Endodermal cell (in vitro differentiated cells): ENCODE measurements around the gene ZNF385A. TPM values are rescaled to one million over a fixed set of nuclear protein-coding genes. Genes with fewer than 3 reads are reported as not detected.

Experiments used
- DNase-seq: peaks from one replicate; pipeline ENCODE4 v3.0.0-alpha.2; 2017
- H3K27ac ChIP-seq: 2 replicates; pipeline ENCODE4 v1.5.1; 2013; ENCODE audit warnings: mild to moderate bottlenecking, low read depth, low read length, moderate library complexity
- H3K27me3 ChIP-seq: 2 replicates; pipeline ENCODE4 v1.6.1; 2013; ENCODE audit warnings: mild to moderate bottlenecking, low read length, moderate library complexity; ENCODE audit not compliant: insufficient read depth, control insufficient read depth, poor library complexity, severe bottlenecking
- H3K36me3 ChIP-seq: 2 replicates; pipeline ENCODE4 v1.7.0; 2013; ENCODE audit warnings: mild to moderate bottlenecking, low read length, moderate library complexity; ENCODE audit not compliant: control insufficient read depth, insufficient read depth
- H3K4me1 ChIP-seq: one replicate; pipeline ENCODE4 v1.7.0; 2013; ENCODE audit warnings: low read length; ENCODE audit not compliant: control insufficient read depth, insufficient read depth
- H3K4me3 ChIP-seq: 2 replicates; pipeline ENCODE4 v1.5.1; 2013; ENCODE audit warnings: mild to moderate bottlenecking, low read length, moderate library complexity
- H3K9ac ChIP-seq: 2 replicates; pipeline ENCODE4 v1.6.1; 2013; ENCODE audit warnings: mild to moderate bottlenecking, low read length, moderate library complexity; ENCODE audit not compliant: poor library complexity, severe bottlenecking; ENCODE audit errors: extremely low read depth
- H3K9me3 ChIP-seq: 2 replicates; pipeline ENCODE4 v1.6.1; 2013; ENCODE audit warnings: mild to moderate bottlenecking, low read length, moderate library complexity; ENCODE audit not compliant: control insufficient read depth
- H3K27ac Mint-ChIP-seq: 2 replicates; pipeline ENCODE4 v1.8.0; 2020; ENCODE audit warnings: mixed read lengths
- H3K27me3 Mint-ChIP-seq: 2 replicates; pipeline ENCODE4 v1.8.0; 2021; ENCODE audit warnings: mild to moderate bottlenecking, mixed read lengths; ENCODE audit not compliant: insufficient read depth
- H3K36me3 Mint-ChIP-seq: 2 replicates; pipeline ENCODE4 v1.8.0; 2020; ENCODE audit warnings: low read depth, mixed read lengths
- H3K4me1 Mint-ChIP-seq: 2 replicates; pipeline ENCODE4 v1.8.0; 2020; ENCODE audit warnings: mixed read lengths
- H3K4me3 Mint-ChIP-seq: 2 replicates; pipeline ENCODE4 v1.8.0; 2020; ENCODE audit warnings: mild to moderate bottlenecking, moderate library complexity, mixed read lengths
- H3K9me3 Mint-ChIP-seq: 2 replicates; pipeline ENCODE4 v1.8.0; 2020; ENCODE audit warnings: mild to moderate bottlenecking, mixed read lengths
- CTCF ChIP-seq: fragments of 200-600 bp; sonication (generic); conservative IDR thresholded peaks from 2 replicates; pipeline ENCODE4 v1.5.0; 2021; ENCODE audit warnings: antibody characterized with exemption, mild to moderate bottlenecking
- WGBS, 2 experiments: methylation state at CpG; one replicate each; pipeline versions ENCODE4 v1.1.5 to v1.1.7; 2013; ENCODE audit warnings: missing lambda C conversion rate in 2 of 2, mixed read lengths in 1 of 2; ENCODE audit not compliant: insufficient coverage in 1 of 2, insufficient read length in 1 of 2; 5-methylcytosine and 5-hydroxymethylcytosine counted together
- total RNA-seq, 2 donors: library from RNA; stranded (reverse); fragmentation: NEBNext Ultra II Directional in 1 of 2; extraction: Animal tissue kit (Norgen Biotek cat#: 25700) in 1 of 2; gene quantifications; 2 replicates in 1 of 2; 3 replicates in 1 of 2; pipeline ENCODE4 v1.2.1, GENCODE V29; 2021

ZNF385A gene
- total RNA-seq, 2 donors from 2014 or later = 10.5 to 16.3 TPM

GRCh38 chr12:54390176-54390667, 5.7 kb upstream of the ZNF385A start:
- no peak overlapping the region for H3K9ac ChIP-seq
- 33% methylated on average over 1 of the region's 7 CpGs; no CpG with 5 or more reads in 1 of the 2 experiments for WGBS, 2 experiments
- H3K4me1 Mint-ChIP-seq = peaks cover 54% of the 10 kb centered on the region

GRCh38 chr12:54389607-54390175, 5.2 kb upstream of the ZNF385A start:
- TF ChIP-seq CTCF = no peak
- Mint-ChIP-seq H3K9me3 (no peaks in the 10 kb centered on the region), H3K4me3 (peak overlapping the region; percentile 72), H3K27me3 (peaks cover 18% of the 10 kb centered on the region), H3K36me3 (peaks cover 15% of the 10 kb centered on the region), H3K27ac (peak overlapping the region; percentile 26), H3K4me1 (peaks cover 59% of the 10 kb centered on the region)
- no peaks in the 10 kb centered on the region for H3K9me3 ChIP-seq
- no peak for DNase-seq
- H3K4me1 ChIP-seq = peaks cover 22% of the 10 kb centered on the region
- no peak overlapping the region for H3K9ac ChIP-seq
- peaks cover 13% of the 10 kb centered on the region for H3K36me3 ChIP-seq
- peak overlapping the region; percentile 83 for H3K4me3 ChIP-seq
- no peak overlapping the region for H3K27ac ChIP-seq
- H3K27me3 ChIP-seq = no peaks in the 10 kb centered on the region
- 86 to 93% methylated on average over 3 to 5 of the region's 5 CpGs for WGBS, 2 experiments

More at GRCh38 chr12:54390176-54390667, 5.7 kb upstream of the ZNF385A start:
- Mint-ChIP-seq H3K36me3 (peaks cover 20% of the 10 kb centered on the region), H3K27me3 (peaks cover 18% of the 10 kb centered on the region), H3K4me3 (peak overlapping the region; percentile 72), H3K9me3 (no peaks in the 10 kb centered on the region), H3K27ac (no peak overlapping the region)
- no peaks in the 10 kb centered on the region for H3K27me3 ChIP-seq
- no peaks in the 10 kb centered on the region for H3K9me3 ChIP-seq
- no peak for TF ChIP-seq CTCF
- H3K4me1 ChIP-seq = peaks cover 17% of the 10 kb centered on the region
- peaks cover 18% of the 10 kb centered on the region for H3K36me3 ChIP-seq
- peak overlapping the region; percentile 83 for H3K4me3 ChIP-seq
- DNase-seq = peak; percentile 80
- no peak overlapping the region for H3K27ac ChIP-seq

- H3K27me3 Mint-ChIP-seq = peaks cover 17% of the 10 kb centered on the region
- no peak for DNase-seq
- no peaks in the 10 kb centered on the region for H3K27me3 ChIP-seq
- peaks cover 61% of the 10 kb centered on the region for H3K4me1 Mint-ChIP-seq
- no peaks in the 10 kb centered on the region for H3K9me3 ChIP-seq
- H3K4me3 ChIP-seq = no peak overlapping the region
- H3K9ac ChIP-seq = no peak overlapping the region
- no peak overlapping the region for H3K27ac Mint-ChIP-seq
- H3K27ac ChIP-seq = no peak overlapping the region
- H3K9me3 Mint-ChIP-seq = no peaks in the 10 kb centered on the region
- peak overlapping the region; percentile 72 for H3K4me3 Mint-ChIP-seq
- peak; percentile 17 for TF ChIP-seq CTCF
- WGBS, 2 experiments = 89% methylated on average over 3 of the region's 3 CpGs; no CpG with 5 or more reads in 1 of the 2 experiments
- peaks cover 7% of the 10 kb centered on the region for H3K36me3 ChIP-seq
- H3K4me1 ChIP-seq = peaks cover 27% of the 10 kb centered on the region
- H3K36me3 Mint-ChIP-seq = peaks cover 9% of the 10 kb centered on the region
These were observed 4.6 kb upstream of the ZNF385A start for GRCh38 chr12:54389134-54389508.
